Thyroid gland (tissue), 4 donors: Measurements from ENCODE around the gene LRRC2.

Experiments used
- CTCF ChIP-seq, 6 experiments: fragments of 200-600 bp in 3 of 6; fragments of 450-650 bp in 3 of 6; sonication (generic) in 3 of 6; IDR thresholded peaks; one replicate each; pipeline ENCODE4 v1.5.1; 2016 to 2019; ENCODE audit warnings: antibody characterized with exemption in 6 of 6, mild to moderate bottlenecking in 2 of 6, inconsistent platforms in 1 of 6, moderate library complexity in 1 of 6
- POLR2A ChIP-seq, 2 donors: fragments of 450-650 bp; IDR thresholded peaks; one replicate each; pipeline ENCODE4 v1.6.1; 2017; ENCODE audit warnings: antibody characterized with exemption in 2 of 2, mild to moderate bottlenecking in 2 of 2, moderate library complexity in 1 of 2

GRCh38 chr3:46484388-46484787, 81.7 kb downstream of the LRRC2 start:
- TF ChIP-seq CTCF (IDR thresholded peaks at IDR 0.05), result no peak
- TF ChIP-seq POLR2A (IDR thresholded peaks at IDR 0.05), result no peak
